Pons (tissue), 1 donor: ENCODE results near the gene SPIB.
"Not testable (repeated sequence)": the region's sequence is repeated elsewhere in the genome, so short reads cannot be mapped to it uniquely, and the experiment has no call there.

Experiments used
- DNase-seq: peaks from one replicate; pipeline ENCODE4 v3.0.0-alpha.2; 2016; ENCODE audit warnings: low spot score

Gene SPIB

GRCh38 chr19:50439130-50439529 lies 20.4 kb downstream of the SPIB start:
- DNase-seq, result not testable (repeated sequence)

GRCh38 chr19:50444059-50444458 lies 25.3 kb downstream of the SPIB start:
- no peak for DNase-seq

- no peak for DNase-seq
Measured at GRCh38 chr19:50447053-50447452, 28.3 kb downstream of the SPIB start.

- DNase-seq, result no peak
Measured at GRCh38 chr19:50447750-50448149, 29.0 kb downstream of the SPIB start.

GRCh38 chr19:50449236-50449899 lies 30.6 kb downstream of the SPIB start:
- no peak for DNase-seq

- no peak for DNase-seq
Measured at GRCh38 chr19:50450369-50451222, 31.9 kb downstream of the SPIB start.

- DNase-seq, result no peak
Measured at GRCh38 chr19:50451223-50451534, 32.4 kb downstream of the SPIB start.

- DNase-seq, result no peak
Measured at GRCh38 chr19:50453243-50453642, 34.5 kb downstream of the SPIB start.

GRCh38 chr19:50455992-50456391 lies 37.3 kb downstream of the SPIB start:
- no peak for DNase-seq

GRCh38 chr19:50457300-50457699 lies 38.6 kb downstream of the SPIB start:
- no peak for DNase-seq

- DNase-seq, result no peak
Measured at GRCh38 chr19:50458396-50459066, 39.8 kb downstream of the SPIB start.

- no peak for DNase-seq
Measured at GRCh38 chr19:50459067-50459456, 40.3 kb downstream of the SPIB start.

GRCh38 chr19:50459638-50460037 lies 40.9 kb downstream of the SPIB start:
- no peak for DNase-seq

GRCh38 chr19:50460161-50460765 lies 41.5 kb downstream of the SPIB start:
- DNase-seq, result no peak

GRCh38 chr19:50461066-50461875 lies 42.5 kb downstream of the SPIB start:
- DNase-seq, result peak; percentile 58

- no peak for DNase-seq
Measured at GRCh38 chr19:50462970-50463369, 44.2 kb downstream of the SPIB start.

- DNase-seq, result no peak
Measured at GRCh38 chr19:50464348-50464747, 45.6 kb downstream of the SPIB start.

GRCh38 chr19:50465000-50465399 lies 46.3 kb downstream of the SPIB start:
- no peak for DNase-seq

- no peak for DNase-seq
Measured at GRCh38 chr19:50465986-50466705, 47.4 kb downstream of the SPIB start.

GRCh38 chr19:50466706-50467039 lies 47.9 kb downstream of the SPIB start:
- DNase-seq, result no peak

- no peak for DNase-seq
Measured at GRCh38 chr19:50467566-50467965, 48.8 kb downstream of the SPIB start.
